ENCODE data around the gene ADCY9.

ADCY9 gene

GRCh38 chr16:3912897-3913296 lies 203.3 kb downstream of the ADCY9 start:
- no peak for DNase-seq (ENCODE audit: low read depth)
